Endothelial cell of umbilical vein (primary cell): ENCODE data around the gene GOLGA3.

ENCODE experiments used
- CTCF ChIP-seq, 2 donors: IDR thresholded peaks; 1 replicate in 1 of 2; 2 replicates in 1 of 2; pipeline ENCODE4 v1.5.1; 2011; ENCODE audit warnings: low read length in 2 of 2, mild to moderate bottlenecking in 2 of 2, moderate library complexity in 2 of 2, control low read depth in 1 of 2, inconsistent platforms in 1 of 2, low read depth in 1 of 2; ENCODE audit not compliant: insufficient read depth in 1 of 2; ENCODE audit errors: extremely low read depth in 1 of 2
- EZH2 ChIP-seq: IDR thresholded peaks from 2 replicates; pipeline ENCODE4 v1.6.1; 2012; ENCODE audit warnings: borderline replicate concordance, low read depth, mild to moderate bottlenecking, moderate library complexity, low read length, inconsistent platforms; ENCODE audit not compliant: severe bottlenecking
- FOS ChIP-seq: IDR thresholded peaks from 2 replicates; pipeline ENCODE4 v1.6.1; 2011; ENCODE audit warnings: mild to moderate bottlenecking, low read length, moderate library complexity, borderline replicate concordance; ENCODE audit not compliant: insufficient read depth
- GATA2 ChIP-seq: IDR thresholded peaks from 2 replicates; pipeline ENCODE4 v1.7.0; 2011; ENCODE audit warnings: low read depth, mild to moderate bottlenecking, moderate library complexity, mixed read lengths, low read length; ENCODE audit not compliant: insufficient read length, insufficient read depth
- JUN ChIP-seq: IDR thresholded peaks from 2 replicates; pipeline ENCODE4 v1.6.1; 2011; ENCODE audit warnings: borderline replicate concordance, low read depth; ENCODE audit not compliant: insufficient read length, insufficient read depth
- MAX ChIP-seq: IDR thresholded peaks from 2 replicates; pipeline ENCODE4 v1.6.1; 2011; ENCODE audit not compliant: insufficient read depth, insufficient read length
- MYC ChIP-seq: IDR thresholded peaks from one replicate; pipeline ENCODE4 v1.6.1; 2011; ENCODE audit warnings: mild to moderate bottlenecking, low read depth, low read length
- POLR2A ChIP-seq: IDR thresholded peaks from 2 replicates; pipeline ENCODE4 v1.6.1; 2012; ENCODE audit warnings: low read depth, mild to moderate bottlenecking, control low read depth, low read length
- POLR2AphosphoS5 ChIP-seq: IDR thresholded peaks from 2 replicates; pipeline ENCODE4 v1.6.1; 2012; ENCODE audit warnings: low read depth, mild to moderate bottlenecking, control low read depth, low read length, moderate library complexity; ENCODE audit not compliant: insufficient read depth

GRCh38 chr12:132806857-132807256, 21.8 kb downstream of the GOLGA3 start:
- TF ChIP-seq CTCF (IDR thresholded peaks at IDR 0.05; ENCODE audit: extremely low read depth in 1 of 2, insufficient read depth in 1 of 2, low read depth in 1 of 2, low read length in 2 of 2): no peak
- TF ChIP-seq POLR2A: no peak
- TF ChIP-seq EZH2: no peak
- no peak for TF ChIP-seq JUN
- TF ChIP-seq MYC: no peak
- no peak for TF ChIP-seq MAX
- no peak for TF ChIP-seq FOS
- TF ChIP-seq POLR2AphosphoS5: no peak
- TF ChIP-seq GATA2: no peak
